OCI-LY1 (cell line): ENCODE measurements around the gene RTP2.

Experiments used
- H2AFZ ChIP-seq: fragments of 200-600 bp; sonication (generic), shearing (Covaris generic); 2 replicates; pipeline ENCODE4 v1.6.0; 2014; ENCODE audit warnings: antibody characterized with exemption, mild to moderate bottlenecking, low read length
- H3F3A ChIP-seq: fragments of 200-600 bp; sonication (generic), shearing (Covaris generic); 2 replicates; pipeline ENCODE4 v1.6.0; 2014; ENCODE audit warnings: mild to moderate bottlenecking, antibody characterized with exemption, low read length, moderate library complexity; ENCODE audit not compliant: insufficient read depth
- H3K27ac ChIP-seq: fragments of 200-600 bp; sonication (generic); 2 replicates; pipeline ENCODE4 v1.5.1; 2014; ENCODE audit warnings: low read length, mixed run types, mild to moderate bottlenecking, low read depth; ENCODE audit not compliant: poor library complexity, severe bottlenecking
- H3K27me3 ChIP-seq: fragments of 200-600 bp; sonication (generic); 2 replicates; pipeline ENCODE4 v1.6.0; 2014; ENCODE audit warnings: antibody characterized with exemption, mild to moderate bottlenecking, low read length, moderate library complexity; ENCODE audit not compliant: insufficient read depth
- H3K36me3 ChIP-seq: fragments of 200-600 bp; sonication (generic); 2 replicates; pipeline ENCODE4 v1.6.1; 2014; ENCODE audit warnings: mild to moderate bottlenecking, antibody characterized with exemption, low read length, moderate library complexity, mixed read lengths; ENCODE audit not compliant: insufficient read depth
- H3K4me1 ChIP-seq: fragments of 200-600 bp; sonication (generic); 2 replicates; pipeline ENCODE4 v1.5.1; 2014; ENCODE audit warnings: mild to moderate bottlenecking, low read length, moderate library complexity; ENCODE audit not compliant: insufficient read depth, severe bottlenecking
- H3K4me2 ChIP-seq: fragments of 200-600 bp; sonication (generic), shearing (Covaris generic); 2 replicates; pipeline ENCODE4 v1.6.1; 2014; ENCODE audit warnings: low read length
- H3K4me3 ChIP-seq: fragments of 200-600 bp; sonication (generic); 2 replicates; pipeline ENCODE4 v1.5.1; 2014; ENCODE audit warnings: low read length, low read depth, mild to moderate bottlenecking, mixed read lengths; ENCODE audit not compliant: poor library complexity, severe bottlenecking
- H3K79me2 ChIP-seq: fragments of 200-600 bp; shearing (Covaris generic); 2 replicates; pipeline ENCODE4 v1.6.1; 2016; ENCODE audit warnings: mixed run types, low read length, mixed read lengths; ENCODE audit not compliant: insufficient read depth
- H3K9ac ChIP-seq: fragments of 200-600 bp; sonication (generic), shearing (Covaris generic); 2 replicates; pipeline ENCODE4 v1.6.1; 2014; ENCODE audit warnings: mild to moderate bottlenecking, low read length, mixed read lengths
- H3K9me2 ChIP-seq: fragments of 200-600 bp; sonication (generic), shearing (Covaris generic); 2 replicates; pipeline ENCODE4 v1.6.1; 2014; ENCODE audit warnings: low read depth, mild to moderate bottlenecking, low read length, mixed read lengths
- H3K9me3 ChIP-seq: fragments of 200-600 bp; shearing (Covaris generic); 2 replicates; pipeline ENCODE4 v1.6.1; 2014; ENCODE audit warnings: low read length, mixed read lengths
- H4K20me1 ChIP-seq: fragments of 200-600 bp; sonication (generic), shearing (Covaris generic); 2 replicates; pipeline ENCODE4 v1.6.0; 2016; ENCODE audit warnings: mild to moderate bottlenecking, low read length; ENCODE audit not compliant: insufficient read depth
- CTCF ChIP-seq: fragments of 200-600 bp; sonication (generic), shearing (Covaris generic); IDR thresholded peaks from 2 replicates; pipeline ENCODE4 v1.5.1; 2017; ENCODE audit warnings: mild to moderate bottlenecking, antibody characterized with exemption, low read length, moderate library complexity, mixed read lengths
- EZH2 ChIP-seq: fragments of 200-600 bp; sonication (generic), shearing (Covaris generic); IDR thresholded peaks from 2 replicates; pipeline ENCODE4 v1.8.0; 2017; ENCODE audit warnings: borderline replicate concordance, mixed run types, mild to moderate bottlenecking, antibody characterized with exemption, low read length, moderate library complexity, mixed read lengths

Gene RTP2

GRCh38 chr3:187694801-187695200 is 7.6 kb downstream of the RTP2 start:
- no peaks in the 10 kb centered on the region for H3K36me3 ChIP-seq
- peaks cover 20% of the 10 kb centered on the region; the same call in 1 of the 2 replicates for H3K27me3 ChIP-seq
- no peaks in the 10 kb centered on the region for H3K79me2 ChIP-seq
- H4K20me1 ChIP-seq: no peaks in the 10 kb centered on the region
- TF ChIP-seq EZH2 (no peak), CTCF (no peak)
- no peak overlapping the region for H3K9ac ChIP-seq
- H3K4me3 ChIP-seq: no peak overlapping the region
- no peak overlapping the region for H3K4me2 ChIP-seq
- no peak overlapping the region for H2AFZ ChIP-seq
- no peaks in the 10 kb centered on the region for H3K9me3 ChIP-seq
- no peaks in the 10 kb centered on the region for H3F3A ChIP-seq
- H3K4me1 ChIP-seq: no peaks in the 10 kb centered on the region
- H3K9me2 ChIP-seq: no peaks in the 10 kb centered on the region
- no peak overlapping the region for H3K27ac ChIP-seq

- no peak overlapping the region for H3K4me3 ChIP-seq
- no peaks in the 10 kb centered on the region for H3K36me3 ChIP-seq
- H3K79me2 ChIP-seq: no peaks in the 10 kb centered on the region
- no peak overlapping the region for H2AFZ ChIP-seq
- H3K27ac ChIP-seq: no peak overlapping the region
- H4K20me1 ChIP-seq: no peaks in the 10 kb centered on the region
- no peaks in the 10 kb centered on the region for H3K9me2 ChIP-seq
- H3K4me2 ChIP-seq: no peak overlapping the region
- peaks cover 15% of the 10 kb centered on the region; the same call in 1 of the 2 replicates for H3K27me3 ChIP-seq
- H3K4me1 ChIP-seq: no peaks in the 10 kb centered on the region
- H3K9me3 ChIP-seq: no peaks in the 10 kb centered on the region
- H3F3A ChIP-seq: no peaks in the 10 kb centered on the region
- TF ChIP-seq CTCF (no peak), EZH2 (no peak)
- H3K9ac ChIP-seq: no peak overlapping the region
Measured at GRCh38 chr3:187693431-187693830, 8.9 kb downstream of the RTP2 start.

GRCh38 chr3:187689984-187690383 is 12.4 kb downstream of the RTP2 start:
- no peak overlapping the region for H3K27ac ChIP-seq
- TF ChIP-seq EZH2 (no peak), CTCF (no peak)
- H3K9me3 ChIP-seq: peaks cover 2% of the 10 kb centered on the region; the same call in 1 of the 2 replicates
- H3K79me2 ChIP-seq: no peaks in the 10 kb centered on the region
- H4K20me1 ChIP-seq: no peaks in the 10 kb centered on the region
- no peaks in the 10 kb centered on the region for H3K4me1 ChIP-seq
- H3K36me3 ChIP-seq: no peaks in the 10 kb centered on the region
- no peak overlapping the region for H3K4me3 ChIP-seq
- H3K9ac ChIP-seq: no peak overlapping the region
- H2AFZ ChIP-seq: no peak overlapping the region
- 0 out of 2 replicates have a peak, but pooled peaks cover 8% of the 10 kb centered on the region for H3K27me3 ChIP-seq
- no peak overlapping the region for H3K4me2 ChIP-seq
- no peaks in the 10 kb centered on the region for H3K9me2 ChIP-seq
- H3F3A ChIP-seq: no peaks in the 10 kb centered on the region
